ENCODE results near the gene ADH1B.

DNA sequence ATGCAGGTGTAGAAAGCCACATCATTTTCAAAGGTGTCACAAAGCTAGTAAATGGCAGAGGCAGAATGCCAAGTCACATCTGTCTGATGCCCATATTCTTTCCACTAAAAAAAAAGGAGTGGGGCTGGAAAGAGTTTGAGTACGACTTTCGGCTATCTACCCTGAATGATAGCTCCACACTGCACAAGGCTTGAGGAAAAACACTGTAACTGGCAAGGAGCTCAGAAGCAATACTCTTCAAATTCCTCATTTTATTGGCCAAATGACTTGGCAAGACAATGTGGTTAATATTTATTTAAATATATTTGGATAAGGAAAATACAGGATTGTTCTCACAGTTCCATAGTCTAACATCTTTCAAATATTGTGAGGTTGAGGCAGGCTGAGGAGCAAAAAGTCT lies 36.7 kb upstream of the ADH1B start:
- TF ChIP-seq, protein P1, sequence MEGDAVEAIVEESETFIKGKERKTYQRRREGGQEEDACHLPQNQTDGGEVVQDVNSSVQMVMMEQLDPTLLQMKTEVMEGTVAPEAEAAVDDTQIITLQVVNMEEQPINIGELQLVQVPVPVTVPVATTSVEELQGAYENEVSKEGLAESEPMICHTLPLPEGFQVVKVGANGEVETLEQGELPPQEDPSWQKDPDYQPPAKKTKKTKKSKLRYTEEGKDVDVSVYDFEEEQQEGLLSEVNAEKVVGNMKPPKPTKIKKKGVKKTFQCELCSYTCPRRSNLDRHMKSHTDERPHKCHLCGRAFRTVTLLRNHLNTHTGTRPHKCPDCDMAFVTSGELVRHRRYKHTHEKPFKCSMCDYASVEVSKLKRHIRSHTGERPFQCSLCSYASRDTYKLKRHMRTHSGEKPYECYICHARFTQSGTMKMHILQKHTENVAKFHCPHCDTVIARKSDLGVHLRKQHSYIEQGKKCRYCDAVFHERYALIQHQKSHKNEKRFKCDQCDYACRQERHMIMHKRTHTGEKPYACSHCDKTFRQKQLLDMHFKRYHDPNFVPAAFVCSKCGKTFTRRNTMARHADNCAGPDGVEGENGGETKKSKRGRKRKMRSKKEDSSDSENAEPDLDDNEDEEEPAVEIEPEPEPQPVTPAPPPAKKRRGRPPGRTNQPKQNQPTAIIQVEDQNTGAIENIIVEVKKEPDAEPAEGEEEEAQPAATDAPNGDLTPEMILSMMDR (IDR thresholded peaks at IDR 0.05; ENCODE audit: borderline replicate concordance, extremely low read depth, low read length, poor library complexity, severe bottlenecking): no peak
- TF ChIP-seq EZH2 (IDR thresholded peaks at IDR 0.05; ENCODE audit: borderline replicate concordance, low read depth, low read length, severe bottlenecking): no peak
